ENCODE measurements around the gene ANTKMT.
"Not testable (repeated sequence)": the region's sequence is repeated elsewhere in the genome, so short reads cannot be mapped to it uniquely, and the experiment has no call there.

Gene ANTKMT

GRCh38 chr16:741986-742629 lies 21.2 kb downstream of the ANTKMT start:
- TF ChIP-seq CTCF (IDR thresholded peaks at IDR 0.05; ENCODE audit: low read depth, low read length) (no peak), EZH2phosphoT487 (IDR thresholded peaks at IDR 0.05; ENCODE audit: low read depth) (no peak)
- H3K4me3 ChIP-seq (ENCODE audit: low read length), result no peak overlapping the region

GRCh38 chr16:742894-743293 lies 21.9 kb downstream of the ANTKMT start:
- H3K9me3 ChIP-seq (ENCODE audit: insufficient read depth, low read length); H4K20me1 ChIP-seq (ENCODE audit: insufficient read depth, low read length); H3K79me2 ChIP-seq (ENCODE audit: low read length); H3K9ac ChIP-seq (ENCODE audit: low read length); H3K27ac ChIP-seq (ENCODE audit: low read length); H2AFZ ChIP-seq (ENCODE audit: low read depth, low read length); H3K27me3 ChIP-seq (ENCODE audit: low read depth, low read length); H3K4me2 ChIP-seq (ENCODE audit: low read length); H3K4me3 ChIP-seq (ENCODE audit: low read length); H3K36me3 ChIP-seq (replicated peaks; ENCODE audit: low read depth, low read length): not testable (repeated sequence)
- H3K4me1 ChIP-seq (ENCODE audit: low read length), result peaks cover 11% of the 10 kb centered on the region

More at GRCh38 chr16:741986-742629, 21.2 kb downstream of the ANTKMT start:
- Histone ChIP-seq H3K4me1 (ENCODE audit: low read length) (peaks cover 16% of the 10 kb centered on the region), H3K4me2 (ENCODE audit: low read length) (no peak overlapping the region), H3K27me3 (ENCODE audit: low read depth, low read length) (no peaks in the 10 kb centered on the region), H3K9me3 (ENCODE audit: insufficient read depth, low read length) (no peaks in the 10 kb centered on the region), H2AFZ (ENCODE audit: low read depth, low read length) (no peak overlapping the region), H3K27ac (ENCODE audit: low read length) (no peak overlapping the region), H3K79me2 (ENCODE audit: low read length) (peaks cover 8% of the 10 kb centered on the region; the same call in 1 of the 2 replicates), H4K20me1 (ENCODE audit: insufficient read depth, low read length) (no peaks in the 10 kb centered on the region), H3K36me3 (replicated peaks; ENCODE audit: low read depth, low read length) (peaks cover 4% of the 10 kb centered on the region), H3K9ac (ENCODE audit: low read length) (no peak overlapping the region)

- H3K9ac ChIP-seq (ENCODE audit: low read length), result no peak overlapping the region
- H3K4me1 ChIP-seq (ENCODE audit: low read length), result peaks cover 10% of the 10 kb centered on the region
- no peak overlapping the region for H2AFZ ChIP-seq (ENCODE audit: low read depth, low read length)
- H3K79me2 ChIP-seq (ENCODE audit: low read length), result peaks cover 8% of the 10 kb centered on the region; the same call in 1 of the 2 replicates
- H3K4me2 ChIP-seq (ENCODE audit: low read length), result no peak overlapping the region
- H3K4me3 ChIP-seq (ENCODE audit: low read length), result no peak overlapping the region
- no peak overlapping the region for H3K27ac ChIP-seq (ENCODE audit: low read length)
- H3K9me3 ChIP-seq (ENCODE audit: insufficient read depth, low read length), result no peaks in the 10 kb centered on the region
- H3K27me3 ChIP-seq (ENCODE audit: low read depth, low read length), result no peaks in the 10 kb centered on the region
- TF ChIP-seq CTCF (IDR thresholded peaks at IDR 0.05; ENCODE audit: low read depth, low read length) (no peak), EZH2phosphoT487 (IDR thresholded peaks at IDR 0.05; ENCODE audit: low read depth) (no peak)
- no peaks in the 10 kb centered on the region for H3K36me3 ChIP-seq (replicated peaks; ENCODE audit: low read depth, low read length)
- no peaks in the 10 kb centered on the region for H4K20me1 ChIP-seq (ENCODE audit: insufficient read depth, low read length)
Measured at GRCh38 chr16:743794-744500, 23.0 kb downstream of the ANTKMT start.

GRCh38 chr16:745739-746138 lies 24.8 kb downstream of the ANTKMT start:
- Histone ChIP-seq H3K4me3 (ENCODE audit: low read length) (no peak overlapping the region), H3K79me2 (ENCODE audit: low read length) (no peaks in the 10 kb centered on the region), H3K4me2 (ENCODE audit: low read length) (peak overlapping the region; percentile 21), H2AFZ (ENCODE audit: low read depth, low read length) (no peak overlapping the region), H3K36me3 (replicated peaks; ENCODE audit: low read depth, low read length) (no peaks in the 10 kb centered on the region), H3K9ac (ENCODE audit: low read length) (no peak overlapping the region), H3K4me1 (ENCODE audit: low read length) (peaks cover 5% of the 10 kb centered on the region), H3K27ac (ENCODE audit: low read length) (no peak overlapping the region), H3K27me3 (ENCODE audit: low read depth, low read length) (no peaks in the 10 kb centered on the region), H3K9me3 (ENCODE audit: insufficient read depth, low read length) (no peaks in the 10 kb centered on the region), H4K20me1 (ENCODE audit: insufficient read depth, low read length) (no peaks in the 10 kb centered on the region)
- TF ChIP-seq CTCF (IDR thresholded peaks at IDR 0.05; ENCODE audit: low read depth, low read length) (peak; percentile 74), EZH2phosphoT487 (IDR thresholded peaks at IDR 0.05; ENCODE audit: low read depth) (no peak)

All from OCI-LY3 (cell line).